Uterus (tissue), 2 donors: ENCODE measurements around the gene RPL31.

Experiments
- CTCF ChIP-seq, 4 experiments: fragments of 200-600 bp in 2 of 4; fragments of 450-650 bp in 2 of 4; sonication (generic) in 2 of 4; IDR thresholded peaks; one replicate each; pipeline ENCODE4 v1.5.1; 2016 to 2019; ENCODE audit warnings: antibody characterized with exemption in 4 of 4, mild to moderate bottlenecking in 2 of 4, moderate library complexity in 1 of 4
- POLR2A ChIP-seq, 2 donors: fragments of 450-650 bp; IDR thresholded peaks; one replicate each; pipeline ENCODE4 v1.6.1; 2016; ENCODE audit warnings: antibody characterized with exemption in 2 of 2, mild to moderate bottlenecking in 1 of 2, moderate library complexity in 1 of 2

DNA sequence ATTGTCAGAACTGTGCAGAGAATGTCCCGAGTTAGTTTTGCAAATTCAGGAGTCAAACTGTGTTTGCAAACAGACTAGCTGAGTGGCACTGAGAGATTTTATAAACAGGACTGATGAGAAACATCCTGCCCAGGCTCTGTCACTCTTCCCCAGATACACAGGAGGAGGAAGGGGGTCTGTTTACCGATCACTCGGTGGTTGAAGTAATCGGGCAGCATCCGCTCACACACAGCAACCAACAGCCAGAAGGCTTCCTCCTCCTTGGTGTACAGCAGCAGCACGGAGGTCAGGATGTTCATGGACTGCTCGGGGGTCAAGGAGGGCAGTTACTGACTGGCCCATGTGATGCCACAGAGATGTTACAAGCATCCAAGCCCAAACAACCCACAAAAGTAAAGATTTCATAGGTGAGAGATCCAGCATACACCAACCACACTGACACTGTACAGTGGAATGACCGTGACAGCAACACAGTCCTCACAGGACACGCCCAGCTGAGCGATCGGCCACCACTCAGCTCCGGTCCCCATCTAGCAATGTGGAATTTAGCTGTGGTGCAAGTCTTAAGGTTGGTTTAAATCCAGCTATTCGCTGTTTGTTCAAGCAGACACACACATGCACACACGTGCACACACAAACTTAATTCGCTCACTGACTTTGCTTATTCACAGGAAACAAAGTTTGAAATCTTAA is 30.1 kb downstream of the RPL31 start:
- TF ChIP-seq CTCF (IDR thresholded peaks at IDR 0.05) (no peak), POLR2A (IDR thresholded peaks at IDR 0.05) (no peak)
